Measurements from ENCODE around the gene CCDC150.
"Not testable (repeated sequence)": the region's sequence is repeated elsewhere in the genome, so short reads cannot be mapped to it uniquely, and the experiment has no call there.

Gene CCDC150

DNA sequence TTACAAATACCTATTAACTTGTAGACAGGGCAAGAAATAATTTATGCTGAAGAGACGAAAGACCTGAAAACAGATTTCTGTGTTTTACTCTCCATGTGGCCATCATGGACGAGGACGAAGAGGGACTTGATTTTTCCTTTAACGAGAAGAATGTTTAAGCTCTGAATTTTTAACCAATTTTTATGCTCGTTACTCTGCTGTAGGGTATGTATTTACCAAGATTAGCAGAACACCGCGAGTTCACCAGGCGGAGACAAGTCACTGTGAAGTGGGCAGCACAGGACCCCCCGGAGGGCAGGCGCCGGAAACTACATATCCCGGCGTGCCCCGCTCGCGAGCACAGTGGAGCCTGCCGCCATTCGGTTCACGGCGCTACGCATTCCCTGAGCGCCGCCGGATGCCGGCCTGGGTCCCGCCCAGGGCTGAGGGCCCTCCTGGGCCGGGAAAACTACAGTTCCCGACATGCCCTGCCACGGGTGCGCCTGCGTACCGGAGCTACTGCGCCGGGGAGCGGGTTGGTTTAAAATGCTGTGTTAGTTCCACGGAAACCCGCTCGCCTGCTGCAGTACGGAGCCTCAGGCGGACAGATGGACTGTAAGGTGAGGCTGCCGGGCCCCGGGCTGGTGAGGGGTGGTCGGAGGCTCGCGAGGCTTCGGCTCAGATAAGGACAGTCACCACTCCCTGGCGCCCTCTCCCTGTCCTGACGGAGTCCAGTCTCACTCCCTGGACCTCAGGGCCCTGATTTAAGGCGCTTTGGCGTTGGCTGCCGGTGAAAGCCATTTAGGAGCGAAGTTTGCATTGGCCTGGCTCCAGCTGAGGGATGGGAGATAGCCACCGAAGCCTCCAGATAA lies at the start of gene CCDC150:
CCDC150 (plus strand) TSS at position 536 of the 851 bp plus-strand sequence; CDS start at position 588, 52 bp downstream.
- peak; percentile 97 for DNase-seq (ENCODE audit: low spot score)

DNA sequence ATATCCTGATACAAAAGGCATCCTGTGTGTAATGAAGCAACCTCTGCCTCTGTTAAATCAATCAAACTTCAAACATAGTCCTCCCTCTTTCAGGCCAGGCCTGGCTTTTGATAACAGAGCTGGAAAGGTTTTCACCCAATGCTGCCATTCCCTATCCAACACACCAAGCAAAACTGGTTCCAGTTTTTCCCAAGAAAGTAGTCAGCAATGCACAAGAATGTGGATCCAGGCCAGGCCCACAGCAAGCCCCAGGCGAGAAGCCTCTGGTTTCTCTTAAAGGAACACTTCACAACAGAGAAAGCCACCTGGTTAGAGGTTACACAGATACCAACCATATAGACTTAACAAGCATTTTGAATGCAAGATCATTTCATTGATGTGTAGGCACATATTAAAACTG lies 49.2 kb upstream of the CCDC150 start:
- DNase-seq (ENCODE audit: low spot score): no peak

DNA sequence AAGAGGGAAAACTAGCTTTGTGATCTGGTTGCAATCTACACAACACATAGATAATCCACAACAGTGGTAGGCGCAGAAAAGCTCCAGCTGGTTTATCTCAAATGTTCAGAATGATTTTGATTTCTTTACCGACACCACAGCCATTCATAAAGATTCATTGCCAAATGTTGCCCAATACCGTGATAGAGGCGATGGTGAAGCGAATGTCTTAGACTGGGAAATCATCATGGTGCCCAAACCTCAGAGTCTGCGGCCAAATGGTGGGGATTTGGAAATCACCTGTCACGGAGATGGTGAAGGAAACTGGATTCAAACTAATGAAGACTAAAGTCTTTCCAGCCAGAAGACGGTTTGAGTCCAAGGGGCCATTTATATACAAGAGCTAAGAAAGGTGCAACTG lies 48.5 kb upstream of the CCDC150 start:
- no peak for DNase-seq (ENCODE audit: low spot score)

DNA sequence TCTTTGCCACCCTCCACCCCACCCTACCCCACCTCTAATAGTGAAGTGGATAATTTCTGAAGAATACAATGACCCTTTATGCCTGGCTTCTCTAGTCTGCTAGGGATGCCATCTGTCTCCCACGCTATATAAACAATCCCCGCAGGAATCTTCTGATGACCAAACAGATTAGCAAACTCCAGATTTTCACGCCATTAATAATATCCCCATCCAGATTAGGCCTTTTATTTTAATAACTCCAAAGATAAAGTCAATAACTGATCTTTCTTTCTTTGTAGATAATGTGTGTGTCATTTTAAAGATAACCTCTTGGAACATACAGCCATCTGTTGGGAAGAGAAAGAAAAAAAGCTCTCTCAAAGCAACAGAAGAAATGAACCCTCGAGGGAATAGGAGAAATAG lies 47.9 kb upstream of the CCDC150 start:
- no peak for DNase-seq (ENCODE audit: low spot score)

DNA sequence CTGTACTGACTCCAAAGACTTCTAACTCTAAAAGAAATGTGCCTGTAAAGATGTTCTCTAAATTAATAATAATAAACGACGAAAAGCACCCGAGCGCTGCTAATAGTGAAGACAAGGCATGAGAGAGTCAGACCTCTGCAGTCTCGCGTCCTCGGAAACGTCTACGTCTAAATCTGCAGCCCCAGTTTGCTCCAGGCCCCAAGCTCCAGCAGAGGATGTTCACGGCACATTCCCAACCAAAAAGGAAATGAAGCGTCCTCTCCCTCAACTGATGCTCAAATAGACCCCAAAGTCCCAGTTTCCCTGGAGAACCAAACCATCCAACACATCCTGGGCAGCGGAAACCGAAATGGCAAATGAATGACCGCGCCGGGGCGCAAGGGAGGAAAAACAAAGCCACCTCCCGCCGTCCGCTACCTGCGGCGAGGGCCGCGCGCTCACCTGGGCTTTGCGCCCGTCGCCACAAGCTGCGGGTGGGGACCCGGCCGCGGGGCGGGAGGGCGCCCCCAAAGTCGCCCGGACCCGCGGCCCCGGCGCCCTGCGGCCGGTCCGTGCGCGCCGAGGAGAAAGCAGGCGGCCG lies 47.1 kb upstream of the CCDC150 start:
- peak; percentile 75 for DNase-seq (ENCODE audit: low spot score)

DNA sequence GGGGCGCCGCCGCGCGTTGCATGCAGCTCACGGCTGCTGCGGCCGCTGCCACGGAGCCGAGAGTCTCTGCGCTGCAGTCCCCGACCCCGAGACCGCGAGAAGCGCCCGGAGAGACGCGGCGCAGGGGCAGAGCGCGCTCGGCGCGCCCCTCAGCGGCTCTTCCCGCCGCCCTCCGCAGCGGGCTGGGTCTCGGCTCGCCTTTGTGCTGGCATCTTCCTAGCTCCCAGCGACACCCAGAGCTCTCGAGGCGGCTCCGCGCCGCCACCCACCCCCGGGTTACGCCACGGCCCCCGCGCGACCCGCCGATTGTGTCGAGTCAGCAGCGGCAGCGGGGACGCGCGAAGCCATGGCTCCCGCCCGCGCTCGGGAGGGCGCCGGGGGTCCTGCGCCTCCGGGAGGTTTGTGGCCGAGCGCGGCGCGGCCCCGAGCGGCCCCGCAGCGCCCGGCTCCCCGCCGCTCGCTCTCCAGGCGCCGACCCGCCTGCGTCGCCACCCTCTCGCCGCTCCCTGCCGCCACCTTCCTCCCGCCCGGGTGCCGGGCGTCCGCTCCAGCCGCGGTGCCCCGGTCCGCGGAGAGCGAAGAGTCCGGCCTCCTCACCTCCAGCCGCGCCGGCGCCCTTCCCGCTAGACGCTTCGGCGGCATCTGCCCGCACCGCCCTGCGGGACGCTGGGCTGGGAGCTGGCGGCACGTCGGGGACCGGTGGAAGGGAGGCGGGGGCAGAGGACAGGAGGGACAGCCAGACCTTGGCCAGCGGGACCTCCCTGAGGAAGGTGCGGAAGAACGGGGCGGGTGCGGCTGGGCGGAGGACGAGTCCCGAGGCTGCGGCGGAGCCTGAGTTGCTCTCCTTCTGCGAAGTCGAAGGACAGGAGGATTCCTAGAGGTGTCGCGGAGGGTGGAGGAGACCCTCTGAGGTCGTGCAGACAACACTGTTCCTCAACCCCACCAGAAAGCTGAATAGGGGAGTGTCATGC lies 46.3 kb upstream of the CCDC150 start, which contains the start of gene HECW2:
HECW2 (minus strand) TSS at position 644 of the 971 bp plus-strand sequence.
- peak; percentile 87 for DNase-seq (ENCODE audit: low spot score)

DNA sequence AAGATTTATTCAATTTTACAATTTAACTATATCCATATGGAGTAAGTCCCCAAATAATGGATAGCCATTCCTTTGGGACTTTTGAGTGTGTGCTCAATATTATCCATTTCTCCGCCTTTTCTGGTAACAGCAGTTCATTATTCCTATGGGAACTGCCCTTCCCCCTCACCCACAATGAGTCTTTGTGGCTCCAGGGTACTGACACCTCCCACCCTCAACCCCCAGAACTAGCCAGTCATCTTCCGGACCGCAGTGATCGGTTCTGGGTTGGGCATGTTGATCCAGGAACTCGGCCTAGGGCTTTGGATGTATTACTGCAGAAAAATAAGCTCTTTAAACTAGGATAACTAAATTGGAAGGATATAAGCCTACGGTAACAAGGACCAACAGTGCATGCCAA lies 45.4 kb upstream of the CCDC150 start:
- DNase-seq (ENCODE audit: low spot score): no peak

DNA sequence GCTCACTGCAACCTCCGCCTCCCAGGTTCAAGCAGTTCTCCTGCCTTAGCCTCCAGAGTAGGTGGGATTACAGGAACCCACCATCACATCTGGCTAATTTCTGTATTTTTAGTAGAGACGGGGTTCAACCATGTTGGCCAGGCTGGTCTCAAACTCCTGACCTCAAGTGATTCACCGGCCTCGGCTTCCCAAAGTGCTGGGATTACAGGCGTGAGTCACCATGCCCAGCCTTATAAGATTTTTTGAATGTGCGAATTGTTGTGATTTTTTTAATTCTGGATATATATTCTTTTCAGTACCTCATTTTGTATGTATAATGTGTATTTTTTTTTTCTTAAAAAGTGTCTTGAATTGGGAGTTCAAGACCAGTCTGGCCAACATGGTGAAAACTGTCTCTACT lies 42.0 kb upstream of the CCDC150 start:
- no peak for DNase-seq (ENCODE audit: low spot score)

DNA sequence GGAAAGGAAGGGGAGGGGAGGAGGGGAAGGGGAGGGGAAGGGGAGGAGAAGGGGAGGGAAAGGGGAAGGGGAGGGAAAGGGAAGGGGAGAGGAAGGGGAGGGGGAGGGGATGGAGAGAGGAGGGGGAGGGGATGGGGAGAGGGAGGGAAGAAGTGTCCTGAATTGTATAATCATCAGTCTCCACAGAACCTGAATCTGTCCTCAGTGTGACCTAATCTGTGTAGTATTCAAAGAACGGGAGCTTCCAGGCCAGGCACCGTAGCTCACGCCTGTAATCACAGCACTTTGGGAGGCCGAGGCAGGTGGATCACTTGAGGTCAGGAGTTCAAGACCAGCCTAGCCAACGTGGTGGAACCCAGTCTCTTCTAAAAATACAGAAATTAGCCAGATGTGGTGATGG lies 41.1 kb upstream of the CCDC150 start:
- no peak for DNase-seq (ENCODE audit: low spot score)

DNA sequence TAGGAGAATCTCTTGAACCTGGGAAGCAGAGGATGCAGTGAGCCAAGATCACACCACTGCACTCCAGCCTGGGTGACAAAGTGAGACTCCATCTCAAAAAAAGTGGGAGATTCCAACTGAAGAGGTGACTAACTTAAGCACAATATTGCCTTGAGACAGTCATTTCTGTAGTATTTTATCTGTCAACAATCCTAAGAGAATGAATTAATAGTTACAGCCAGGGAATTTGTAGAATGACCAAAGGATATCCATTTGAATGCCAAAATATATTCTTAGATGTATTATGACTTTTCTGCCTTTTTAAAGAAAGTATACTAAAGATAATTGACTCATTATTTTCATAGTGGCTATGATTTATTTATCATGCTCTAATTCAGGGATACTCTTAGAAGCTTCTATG lies 40.7 kb upstream of the CCDC150 start:
- DNase-seq (ENCODE audit: low spot score): no peak

DNA sequence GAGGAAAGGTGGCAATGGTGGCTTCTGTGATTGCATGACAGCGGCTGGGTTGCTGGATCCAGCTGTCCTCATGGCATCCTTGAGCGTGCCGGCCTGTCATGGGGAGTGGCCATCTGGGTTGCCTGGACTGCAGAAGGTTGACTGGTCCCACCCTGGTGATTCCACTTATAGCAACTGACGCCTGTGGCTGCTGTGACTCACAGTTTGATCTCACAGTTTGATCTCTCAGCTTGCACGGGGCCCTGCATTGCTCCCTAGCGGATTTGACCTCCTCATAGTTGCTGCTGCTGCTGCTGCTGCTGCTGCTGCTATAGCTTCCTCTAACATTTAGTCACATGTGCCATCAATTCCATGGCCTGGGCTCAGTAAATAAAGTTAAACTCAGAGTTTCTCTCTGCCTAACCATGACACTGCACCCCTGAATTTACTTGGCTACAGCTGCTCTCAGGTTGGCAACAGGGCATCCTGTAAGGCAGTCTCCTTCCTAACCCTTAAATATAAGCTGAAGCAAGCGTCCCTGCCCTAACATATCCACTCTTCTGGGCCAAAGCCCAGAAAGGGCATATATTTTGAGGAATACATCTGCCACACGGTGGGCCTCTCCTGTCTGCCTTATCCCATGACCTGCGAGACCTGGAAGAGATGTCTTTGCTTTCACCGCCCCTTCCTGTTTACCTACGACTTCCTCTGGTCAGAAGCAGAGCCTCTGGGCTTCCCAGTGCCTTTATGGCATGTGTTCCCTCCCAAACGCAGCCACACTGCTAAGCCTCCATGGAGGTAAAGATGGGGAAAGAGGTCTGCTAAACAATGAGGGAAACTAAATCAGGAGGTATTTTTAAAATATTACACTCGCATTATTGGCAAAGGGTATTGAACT lies 37.8 kb upstream of the CCDC150 start:
- no peak for DNase-seq (ENCODE audit: low spot score)

DNA sequence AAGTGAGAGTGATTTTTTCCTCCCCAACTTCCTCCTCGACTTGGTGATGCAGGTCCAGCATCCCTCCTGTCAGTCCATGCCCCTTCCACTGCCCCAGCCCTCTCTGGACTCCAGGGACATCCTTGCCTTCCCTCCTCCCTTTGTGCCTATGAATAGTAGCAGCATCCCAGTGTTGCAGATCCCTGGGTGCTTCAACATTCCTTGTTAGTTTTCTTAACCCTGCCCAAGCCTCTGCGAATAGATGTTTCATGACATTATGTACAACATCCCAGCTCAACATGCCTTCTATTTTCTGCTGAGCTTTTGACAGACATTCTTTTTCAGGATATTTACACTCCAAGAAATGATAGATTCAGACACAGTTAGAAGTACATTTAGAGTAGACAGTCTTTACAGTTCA lies 35.3 kb upstream of the CCDC150 start:
- DNase-seq (ENCODE audit: low spot score): no peak

DNA sequence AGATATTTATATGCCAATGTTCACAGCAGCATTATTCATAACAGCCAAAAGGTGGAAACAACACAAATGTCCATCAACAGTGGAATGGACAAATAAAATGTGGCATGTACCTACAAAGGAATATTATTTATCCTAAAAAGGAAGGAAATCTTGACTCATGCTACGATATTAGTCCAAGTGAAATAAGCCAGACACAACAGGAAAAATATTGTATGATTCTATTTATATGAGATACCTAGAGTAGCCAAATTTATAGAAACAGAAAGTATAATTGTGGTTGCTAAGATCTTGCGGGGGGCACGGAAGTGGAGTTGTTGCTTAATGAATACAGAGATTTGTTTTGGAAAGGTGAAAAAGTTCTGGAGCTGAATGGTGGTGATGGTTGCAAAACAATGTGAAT lies 33.0 kb upstream of the CCDC150 start:
- DNase-seq (ENCODE audit: low spot score): no peak

DNA sequence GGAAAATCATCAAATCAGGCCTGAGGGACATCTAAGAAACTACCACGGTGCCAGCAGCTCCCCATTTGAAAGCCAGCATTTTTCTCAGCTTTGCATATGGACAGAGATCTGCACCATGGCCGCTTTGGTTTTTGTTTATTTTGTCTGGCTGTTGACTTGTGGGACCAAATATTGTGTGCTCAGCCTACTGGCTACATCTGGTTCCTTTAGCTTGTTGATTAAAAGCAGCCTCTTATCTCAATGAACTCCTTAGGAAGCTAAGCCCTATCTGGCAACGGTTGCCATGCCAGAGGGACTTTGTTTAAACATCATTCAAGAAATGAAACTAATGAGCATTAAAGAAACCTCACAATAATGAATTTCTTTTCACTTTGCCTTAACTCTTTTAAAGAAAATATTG lies 32.4 kb upstream of the CCDC150 start:
- no peak for DNase-seq (ENCODE audit: low spot score)

DNA sequence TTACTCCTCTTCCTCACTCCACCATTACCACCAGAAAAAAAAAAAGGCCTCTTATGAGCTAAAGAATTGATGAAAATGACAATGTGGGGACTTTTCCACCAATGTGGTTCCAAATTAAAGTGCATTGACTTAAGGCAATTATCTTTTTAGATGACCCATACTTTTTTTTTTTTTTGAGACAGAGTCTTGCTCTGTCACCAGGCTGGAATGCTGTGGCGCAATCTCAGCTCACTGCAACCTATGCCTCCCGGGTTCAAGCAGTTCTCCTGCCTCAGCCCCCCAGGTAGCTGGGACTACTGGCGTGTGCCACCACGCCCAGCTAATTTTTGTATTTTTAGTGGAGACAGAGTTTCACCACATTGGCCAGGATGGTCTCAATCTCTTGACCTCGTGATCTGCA lies 31.6 kb upstream of the CCDC150 start:
- not testable (repeated sequence) for DNase-seq (ENCODE audit: low spot score)

DNA sequence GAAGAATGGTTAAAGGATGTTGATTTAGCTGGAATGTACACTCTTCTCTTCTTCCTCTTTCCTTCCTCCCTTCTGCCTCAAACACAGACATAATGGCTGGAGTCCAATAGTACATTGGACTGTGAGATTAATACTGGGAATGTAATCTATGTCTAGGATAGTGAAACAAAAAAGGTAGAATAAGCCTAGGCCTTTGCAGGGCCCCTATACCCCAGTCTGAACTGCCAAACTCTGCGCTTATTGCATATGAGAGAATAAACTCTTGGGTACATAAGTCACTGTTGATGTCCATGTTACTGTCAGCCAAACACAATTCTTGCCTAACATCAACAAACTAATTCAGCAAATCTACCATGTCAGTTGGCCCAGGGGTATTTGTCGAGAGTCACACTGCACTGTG lies 29.7 kb upstream of the CCDC150 start:
- no peak for DNase-seq (ENCODE audit: low spot score)

DNA sequence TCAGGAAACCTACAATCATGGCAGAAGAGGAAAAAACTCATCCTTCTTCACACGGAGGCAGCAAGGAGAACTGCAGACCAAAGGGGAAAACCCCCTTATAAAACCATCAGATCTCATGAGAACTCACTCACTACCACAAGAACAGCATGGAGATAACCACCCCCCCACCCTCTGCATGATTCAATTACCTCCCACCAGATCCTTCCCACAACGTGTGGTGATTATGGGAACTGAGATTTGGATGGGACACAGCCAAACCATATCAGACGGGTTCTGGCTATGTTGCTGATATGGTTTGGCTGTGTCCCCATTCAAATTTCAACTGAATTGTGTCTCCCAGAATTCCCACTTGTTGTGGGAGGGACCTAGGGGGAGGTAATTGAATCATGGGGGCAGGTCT lies 28.7 kb upstream of the CCDC150 start:
- no peak for DNase-seq (ENCODE audit: low spot score)

DNA sequence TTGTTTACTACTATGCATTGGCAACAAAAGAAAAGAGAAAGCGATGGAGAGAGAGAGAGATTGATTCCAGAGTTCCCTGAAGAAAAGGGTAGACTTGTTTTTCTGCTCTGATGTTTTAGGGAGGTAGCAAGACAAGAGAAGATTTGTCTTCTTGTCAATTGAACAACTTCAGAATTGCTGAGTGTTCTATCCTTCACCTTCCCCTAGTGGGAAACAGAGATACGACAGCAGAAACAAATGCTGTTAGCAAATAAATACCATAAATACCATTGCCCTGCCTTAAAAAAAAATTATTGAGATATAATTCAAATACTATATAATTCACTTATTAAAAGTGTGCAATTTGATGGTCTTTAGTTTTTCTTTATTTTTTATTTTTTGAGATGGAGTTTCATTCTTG lies 26.2 kb upstream of the CCDC150 start:
- no peak for DNase-seq (ENCODE audit: low spot score)

DNA sequence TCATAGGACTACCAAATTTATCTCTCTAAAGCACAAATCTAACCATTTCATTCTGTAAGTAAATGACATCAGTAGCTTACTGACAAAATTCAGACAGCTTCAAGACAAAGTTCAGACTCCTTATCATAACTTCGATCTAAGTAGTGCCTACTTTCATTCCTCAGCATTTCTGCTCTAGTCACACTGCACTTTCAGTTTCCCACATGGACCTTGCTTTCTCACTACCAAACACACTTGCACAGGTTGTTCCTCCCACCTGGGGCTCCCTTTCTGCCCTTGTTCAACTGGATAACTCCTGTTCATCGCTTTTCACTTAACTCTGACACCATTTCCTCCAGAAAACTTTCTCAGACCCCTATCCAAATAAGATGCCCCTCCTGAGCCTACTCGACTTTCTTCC lies 22.1 kb upstream of the CCDC150 start:
- DNase-seq (ENCODE audit: low spot score): no peak

DNA sequence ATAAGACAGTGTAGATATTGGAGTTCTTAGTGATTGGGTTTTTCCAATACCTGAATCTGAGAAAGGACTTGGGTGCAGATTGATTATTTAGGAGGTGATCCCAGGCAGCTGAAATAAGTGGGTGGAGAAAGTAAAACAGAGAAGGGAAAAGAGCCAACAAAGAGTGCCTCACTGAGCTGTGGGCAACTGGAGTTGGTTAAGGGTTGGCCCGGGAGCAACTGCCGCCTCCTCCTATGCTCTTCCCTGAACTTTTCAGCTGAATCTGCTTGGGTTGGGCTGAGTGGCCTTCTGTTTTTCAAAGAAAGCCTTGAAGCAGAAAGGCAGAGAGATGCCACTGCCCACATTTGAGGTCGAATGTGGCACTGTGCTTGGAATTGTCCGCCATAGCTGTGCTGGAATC lies 20.9 kb upstream of the CCDC150 start:
- DNase-seq (ENCODE audit: low spot score): no peak

DNA sequence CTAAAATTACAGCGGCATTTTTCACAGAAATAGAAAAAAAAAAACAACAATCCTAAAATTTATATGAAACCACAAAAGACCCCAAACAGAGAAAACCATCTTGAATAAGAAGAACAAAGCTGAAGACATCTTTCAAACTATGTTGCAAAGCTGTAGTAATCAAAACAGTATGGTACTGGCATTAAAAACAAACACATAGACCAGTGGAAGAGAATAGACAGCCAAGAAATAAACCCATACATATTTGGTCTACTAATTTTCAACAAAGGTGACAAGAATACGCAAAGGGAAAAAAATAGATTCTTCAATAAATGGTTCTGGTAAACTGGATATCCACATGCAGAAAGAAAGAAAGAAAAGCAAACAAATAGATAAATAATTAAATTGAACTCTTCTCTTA lies 9.0 kb upstream of the CCDC150 start:
- DNase-seq (ENCODE audit: low spot score): no peak

DNA sequence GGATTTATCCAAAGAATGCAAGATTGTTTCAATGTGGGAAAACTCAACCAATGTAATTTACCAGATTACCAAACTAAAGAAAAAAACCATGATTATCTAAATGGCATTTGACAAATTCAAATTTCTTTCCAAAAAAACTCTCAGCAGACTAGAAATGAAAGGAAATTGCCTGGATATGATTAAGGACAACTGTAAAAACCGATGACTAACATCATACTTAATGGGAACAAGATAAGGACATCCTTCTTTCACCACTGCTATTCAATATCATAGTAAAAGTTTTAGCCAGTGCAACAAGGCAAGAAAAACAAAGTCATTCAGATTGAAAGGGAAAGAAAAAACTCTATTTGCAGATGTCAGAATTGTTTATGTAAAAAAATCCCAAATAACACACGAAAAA lies 4.4 kb upstream of the CCDC150 start:
- DNase-seq (ENCODE audit: low spot score): no peak
